ENCODE data around the gene EFHC1. TPM values are rescaled to one million over a fixed set of nuclear protein-coding genes. Genes with fewer than 3 reads are reported as not detected.
A peak's percentile ranks its signal among the peaks of the same experiment; 100 is the strongest.

EFHC1 gene
- total and polyA plus RNA-seq, 2 of the 13 experiments (the other 11 are each of a cell fraction or from before 2014, with no cell fraction given), result 23.4 to 29.5 TPM

DNA sequence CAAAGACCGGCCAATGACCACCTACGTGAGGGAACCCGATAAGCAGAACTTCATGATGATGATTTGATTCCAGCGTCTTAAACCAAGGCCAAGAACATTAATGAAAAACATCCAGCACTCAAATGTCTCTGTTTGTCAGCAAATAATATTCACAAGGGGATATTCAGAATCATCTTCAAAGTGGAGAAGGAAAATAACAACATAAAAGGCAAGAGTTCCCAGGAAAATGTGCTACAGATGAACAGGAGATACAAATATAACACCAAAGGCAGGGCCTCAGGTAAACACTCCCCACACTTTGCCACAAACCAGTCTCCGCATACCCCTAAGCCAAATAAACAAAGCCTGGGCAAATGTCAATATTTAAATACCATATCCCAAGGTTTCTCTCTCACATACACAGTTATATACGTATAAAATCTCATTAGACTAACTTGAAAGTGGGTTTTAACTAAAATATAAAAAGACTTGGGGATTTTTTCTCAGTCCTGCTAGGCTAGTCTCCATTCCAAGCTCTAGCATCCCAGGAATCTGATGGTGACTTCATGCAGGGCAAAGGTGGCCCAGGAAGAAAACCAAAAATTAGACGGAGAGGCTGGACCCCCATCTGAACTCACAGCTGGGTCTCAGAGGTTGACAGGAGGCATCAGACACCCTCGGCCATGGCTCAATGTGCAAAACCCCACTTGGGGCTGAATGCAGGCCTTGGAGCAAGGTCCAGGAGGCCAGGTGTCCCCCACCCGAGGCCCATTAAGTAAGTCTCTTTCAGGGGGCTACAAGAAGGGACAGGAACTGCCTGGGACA, 124.7 kb downstream of the EFHC1 start (continued):
- TF ChIP-seq, protein P1, sequence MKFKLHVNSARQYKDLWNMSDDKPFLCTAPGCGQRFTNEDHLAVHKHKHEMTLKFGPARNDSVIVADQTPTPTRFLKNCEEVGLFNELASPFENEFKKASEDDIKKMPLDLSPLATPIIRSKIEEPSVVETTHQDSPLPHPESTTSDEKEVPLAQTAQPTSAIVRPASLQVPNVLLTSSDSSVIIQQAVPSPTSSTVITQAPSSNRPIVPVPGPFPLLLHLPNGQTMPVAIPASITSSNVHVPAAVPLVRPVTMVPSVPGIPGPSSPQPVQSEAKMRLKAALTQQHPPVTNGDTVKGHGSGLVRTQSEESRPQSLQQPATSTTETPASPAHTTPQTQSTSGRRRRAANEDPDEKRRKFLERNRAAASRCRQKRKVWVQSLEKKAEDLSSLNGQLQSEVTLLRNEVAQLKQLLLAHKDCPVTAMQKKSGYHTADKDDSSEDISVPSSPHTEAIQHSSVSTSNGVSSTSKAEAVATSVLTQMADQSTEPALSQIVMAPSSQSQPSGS (CRISPR knock-in tag; IDR thresholded peaks at IDR 0.05), result no peak; the same call in 1 of the 2 replicates
- TF ChIP-seq SCMH1 (CRISPR knock-in tag; IDR thresholded peaks at IDR 0.05; ENCODE audit: borderline replicate concordance), result no peak
- TF ChIP-seq SOX6 (IDR thresholded peaks at IDR 0.05), result no peak
- no peak for TF ChIP-seq SOX6 (CRISPR knock-in tag; IDR thresholded peaks at IDR 0.05)
- no peak for TF ChIP-seq ATM (IDR thresholded peaks at IDR 0.05; ENCODE audit: borderline replicate concordance)
- no peak for TF ChIP-seq SNAPC4 (CRISPR knock-in tag; IDR thresholded peaks at IDR 0.05)
- TF ChIP-seq ATF7-NPFF (CRISPR knock-in tag; IDR thresholded peaks at IDR 0.05; ENCODE audit: low read depth), result no peak
- TF ChIP-seq JUNB (CRISPR knock-in tag; IDR thresholded peaks at IDR 0.05; ENCODE audit: borderline replicate concordance), result peak; percentile 11; the same call in 1 of the 2 replicates
- peak; percentile 58 for TF ChIP-seq HNF4A (CRISPR knock-in tag; IDR thresholded peaks at IDR 0.05)
- no peak for TF ChIP-seq NKX3-1 (CRISPR knock-in tag; IDR thresholded peaks at IDR 0.05)
- no peak; the same call in 1 of the 2 replicates for TF ChIP-seq ETV5 (CRISPR knock-in tag; IDR thresholded peaks at IDR 0.05; ENCODE audit: borderline replicate concordance)
- TF ChIP-seq TARDBP (CRISPR knock-in tag; IDR thresholded peaks at IDR 0.05), result peak; percentile 23
- TF ChIP-seq RAD51 (IDR thresholded peaks at IDR 0.05; ENCODE audit: borderline replicate concordance), result no peak
- TF ChIP-seq, protein P2, sequence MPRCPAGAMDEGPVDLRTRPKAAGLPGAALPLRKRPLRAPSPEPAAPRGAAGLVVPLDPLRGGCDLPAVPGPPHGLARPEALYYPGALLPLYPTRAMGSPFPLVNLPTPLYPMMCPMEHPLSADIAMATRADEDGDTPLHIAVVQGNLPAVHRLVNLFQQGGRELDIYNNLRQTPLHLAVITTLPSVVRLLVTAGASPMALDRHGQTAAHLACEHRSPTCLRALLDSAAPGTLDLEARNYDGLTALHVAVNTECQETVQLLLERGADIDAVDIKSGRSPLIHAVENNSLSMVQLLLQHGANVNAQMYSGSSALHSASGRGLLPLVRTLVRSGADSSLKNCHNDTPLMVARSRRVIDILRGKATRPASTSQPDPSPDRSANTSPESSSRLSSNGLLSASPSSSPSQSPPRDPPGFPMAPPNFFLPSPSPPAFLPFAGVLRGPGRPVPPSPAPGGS (CRISPR knock-in tag; IDR thresholded peaks at IDR 0.05), result no peak
- 0 out of 2 replicates have a peak, but pooled peaks have one; percentile 7 for TF ChIP-seq THAP11 (CRISPR knock-in tag; IDR thresholded peaks at IDR 0.05)
- 0 out of 2 replicates have a peak, but pooled peaks have one; percentile 11 for TF ChIP-seq GABPB1 (CRISPR knock-in tag; IDR thresholded peaks at IDR 0.05)
- peak; percentile 84 for TF ChIP-seq PPARG (CRISPR knock-in tag; conservative IDR thresholded peaks at IDR 0.05)
- TF ChIP-seq, protein P3, sequence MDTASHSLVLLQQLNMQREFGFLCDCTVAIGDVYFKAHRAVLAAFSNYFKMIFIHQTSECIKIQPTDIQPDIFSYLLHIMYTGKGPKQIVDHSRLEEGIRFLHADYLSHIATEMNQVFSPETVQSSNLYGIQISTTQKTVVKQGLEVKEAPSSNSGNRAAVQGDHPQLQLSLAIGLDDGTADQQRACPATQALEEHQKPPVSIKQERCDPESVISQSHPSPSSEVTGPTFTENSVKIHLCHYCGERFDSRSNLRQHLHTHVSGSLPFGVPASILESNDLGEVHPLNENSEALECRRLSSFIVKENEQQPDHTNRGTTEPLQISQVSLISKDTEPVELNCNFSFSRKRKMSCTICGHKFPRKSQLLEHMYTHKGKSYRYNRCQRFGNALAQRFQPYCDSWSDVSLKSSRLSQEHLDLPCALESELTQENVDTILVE (CRISPR knock-in tag; IDR thresholded peaks at IDR 0.05), result no peak; the same call in 1 of the 2 replicates
- no peak for TF ChIP-seq KLF9 (CRISPR knock-in tag; IDR thresholded peaks at IDR 0.05; ENCODE audit: low read depth)
